ENCODE measurements around the gene RAB43.
"Not testable (repeated sequence)": the region's sequence is repeated elsewhere in the genome, so short reads cannot be mapped to it uniquely, and the experiment has no call there.

The RAB43 gene

DNA sequence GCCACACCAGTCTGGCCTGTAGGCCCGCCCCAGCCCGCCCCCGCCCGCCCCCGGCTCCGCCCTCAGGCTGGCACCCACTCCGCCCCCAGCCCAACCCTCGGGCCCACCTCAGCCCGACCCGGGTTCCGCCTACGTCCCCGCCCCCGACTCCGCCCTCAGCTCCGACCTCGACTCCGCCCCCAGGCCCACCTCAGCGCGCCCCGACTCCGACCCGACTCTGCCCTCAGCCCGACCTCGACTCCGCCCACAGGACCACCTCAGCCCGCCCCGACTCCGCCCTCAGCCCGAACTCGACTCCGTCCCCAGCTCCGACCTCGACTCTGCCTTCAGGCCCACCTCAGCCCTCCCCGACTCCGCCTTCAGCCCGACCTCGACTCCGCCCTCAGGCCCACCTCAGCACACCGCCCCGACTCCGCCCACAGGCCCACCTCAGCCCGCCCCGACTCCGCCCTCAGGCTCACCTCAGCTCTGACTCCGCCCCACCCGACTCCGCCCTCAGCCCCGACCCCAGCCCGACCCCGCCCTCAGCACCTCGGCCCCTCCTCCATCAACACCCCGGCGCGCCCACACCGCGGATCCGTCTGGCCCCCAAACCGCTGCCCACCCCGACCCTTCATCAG, at the start of gene RAB43:
Gene RAB43 (minus strand): TSS at position 13 of the 620 bp plus-strand sequence. CDS start 315 bp downstream, outside the sequence.
- TF ChIP-seq, protein P1, sequence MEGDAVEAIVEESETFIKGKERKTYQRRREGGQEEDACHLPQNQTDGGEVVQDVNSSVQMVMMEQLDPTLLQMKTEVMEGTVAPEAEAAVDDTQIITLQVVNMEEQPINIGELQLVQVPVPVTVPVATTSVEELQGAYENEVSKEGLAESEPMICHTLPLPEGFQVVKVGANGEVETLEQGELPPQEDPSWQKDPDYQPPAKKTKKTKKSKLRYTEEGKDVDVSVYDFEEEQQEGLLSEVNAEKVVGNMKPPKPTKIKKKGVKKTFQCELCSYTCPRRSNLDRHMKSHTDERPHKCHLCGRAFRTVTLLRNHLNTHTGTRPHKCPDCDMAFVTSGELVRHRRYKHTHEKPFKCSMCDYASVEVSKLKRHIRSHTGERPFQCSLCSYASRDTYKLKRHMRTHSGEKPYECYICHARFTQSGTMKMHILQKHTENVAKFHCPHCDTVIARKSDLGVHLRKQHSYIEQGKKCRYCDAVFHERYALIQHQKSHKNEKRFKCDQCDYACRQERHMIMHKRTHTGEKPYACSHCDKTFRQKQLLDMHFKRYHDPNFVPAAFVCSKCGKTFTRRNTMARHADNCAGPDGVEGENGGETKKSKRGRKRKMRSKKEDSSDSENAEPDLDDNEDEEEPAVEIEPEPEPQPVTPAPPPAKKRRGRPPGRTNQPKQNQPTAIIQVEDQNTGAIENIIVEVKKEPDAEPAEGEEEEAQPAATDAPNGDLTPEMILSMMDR (IDR thresholded peaks at IDR 0.05; ENCODE audit: low read depth, low read length, missing control alignments), result no peak
- Histone ChIP-seq H3K27ac (peak within 1 kb of the TSS; percentile 22), H3K4me3 (ENCODE audit: low read depth, low read length) (peak within 1 kb of the TSS; percentile 84), H3K27me3 (replicated peaks) (no peaks in the 10 kb centered on the region), H3K36me3 (replicated peaks) (peaks cover 5% of the 10 kb centered on the region)
- DNase-seq, result peak; percentile 60
- in situ Hi-C loops (cut with HindIII; ENCODE audit: low pct_ligation_motif_present, low sequenced_read_pairs), result no loop called here

GRCh38 chr3:129166579-129167332, 45.2 kb upstream of the RAB43 start:
- Histone ChIP-seq H3K27me3 (replicated peaks) (no peaks in the 10 kb centered on the region), H3K27ac (no peak overlapping the region), H3K4me3 (ENCODE audit: low read depth, low read length) (no peak overlapping the region), H3K36me3 (replicated peaks) (peaks cover 46% of the 10 kb centered on the region)
- in situ Hi-C loops (cut with HindIII; ENCODE audit: low pct_ligation_motif_present, low sequenced_read_pairs), result no loop called here
- DNase-seq, result no peak
- TF ChIP-seq, protein P1 (IDR thresholded peaks at IDR 0.05; ENCODE audit: low read depth, low read length, missing control alignments), result no peak

DNA sequence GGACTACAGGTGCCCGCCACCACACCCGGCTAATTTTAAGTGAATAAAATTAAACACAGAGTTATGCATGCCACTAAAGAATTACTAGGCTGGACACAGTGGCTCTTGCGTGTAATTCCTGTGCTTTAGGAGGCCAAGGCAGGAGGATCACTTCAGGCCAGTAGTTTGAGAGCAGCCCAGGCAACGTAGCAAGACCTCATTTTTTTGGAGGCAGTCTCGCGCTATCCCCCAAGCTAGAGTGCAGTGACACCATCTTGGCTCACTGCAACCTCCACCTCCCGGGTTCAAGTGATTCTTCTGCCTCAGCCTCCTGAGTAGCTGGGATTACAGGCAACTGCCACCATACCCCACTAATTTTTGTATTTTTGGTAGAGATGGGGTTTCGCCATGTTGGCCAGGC, 44.0 kb upstream of the RAB43 start:
- H3K27ac ChIP-seq; in situ Hi-C loops (cut with HindIII; ENCODE audit: low pct_ligation_motif_present, low sequenced_read_pairs); DNase-seq; H3K4me3 ChIP-seq (ENCODE audit: low read depth, low read length); H3K27me3 ChIP-seq (replicated peaks): not testable (repeated sequence)
- H3K36me3 ChIP-seq (replicated peaks), result peaks cover 36% of the 10 kb centered on the region

GRCh38 chr3:129164500-129164899, 42.9 kb upstream of the RAB43 start:
- TF ChIP-seq, protein P1 (IDR thresholded peaks at IDR 0.05; ENCODE audit: low read depth, low read length, missing control alignments), result no peak
- DNase-seq, result no peak
- Histone ChIP-seq H3K4me3 (ENCODE audit: low read depth, low read length) (no peak overlapping the region), H3K36me3 (replicated peaks) (peaks cover 25% of the 10 kb centered on the region), H3K27ac (no peak overlapping the region), H3K27me3 (replicated peaks) (no peaks in the 10 kb centered on the region)
- in situ Hi-C loops (cut with HindIII; ENCODE audit: low pct_ligation_motif_present, low sequenced_read_pairs), result no loop called here

- TF ChIP-seq, protein P1 (IDR thresholded peaks at IDR 0.05; ENCODE audit: low read depth, low read length, missing control alignments), result peak; percentile 51
- H3K27ac ChIP-seq, result no peak overlapping the region
- in situ Hi-C loops (cut with HindIII; ENCODE audit: low pct_ligation_motif_present, low sequenced_read_pairs), result no loop called here
- H3K27me3 ChIP-seq (replicated peaks), result no peaks in the 10 kb centered on the region
- DNase-seq, result no peak
- H3K36me3 ChIP-seq (replicated peaks), result peaks cover 19% of the 10 kb centered on the region
- no peak overlapping the region for H3K4me3 ChIP-seq (ENCODE audit: low read depth, low read length)
Measured at GRCh38 chr3:129162729-129163579, 41.4 kb upstream of the RAB43 start.

GRCh38 chr3:129161860-129162271, 40.3 kb upstream of the RAB43 start:
- in situ Hi-C loops (cut with HindIII; ENCODE audit: low pct_ligation_motif_present, low sequenced_read_pairs), result no loop called here

More at GRCh38 chr3:129161860-129162271, 40.3 kb upstream of the RAB43 start:
- DNase-seq, result no peak
- TF ChIP-seq, protein P1 (IDR thresholded peaks at IDR 0.05; ENCODE audit: low read depth, low read length, missing control alignments), result peak; percentile 14
- H3K4me3 ChIP-seq (ENCODE audit: low read depth, low read length), result peak overlapping the region; percentile 88
- H3K27ac ChIP-seq, result peak overlapping the region; percentile 95
- peaks cover 11% of the 10 kb centered on the region for H3K36me3 ChIP-seq (replicated peaks)
- no peaks in the 10 kb centered on the region for H3K27me3 ChIP-seq (replicated peaks)

Data from brain microvascular endothelial cell (primary cell).